ENCODE measurements around the gene B3GALNT2.

Gene B3GALNT2

DNA sequence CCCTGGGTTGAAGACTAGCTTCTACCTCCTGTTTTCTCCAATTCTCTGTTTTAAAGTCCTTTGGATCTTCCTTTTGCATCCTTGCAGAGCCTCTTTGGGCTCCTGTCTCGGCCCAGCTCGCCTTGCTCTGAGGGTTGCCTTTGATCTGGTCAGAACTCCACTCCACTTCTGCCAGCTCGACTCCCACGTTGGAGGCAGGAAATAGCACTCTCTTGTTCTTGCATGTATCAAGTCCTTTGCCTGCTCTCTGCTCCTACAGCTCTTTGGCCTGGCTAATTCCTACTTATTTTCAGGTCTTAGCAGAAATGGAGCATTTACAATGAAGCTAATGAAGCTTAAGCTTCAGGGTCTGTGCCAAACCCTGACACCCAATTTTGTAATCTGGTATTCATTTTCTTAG lies 21.1 kb upstream of the B3GALNT2 start:
- Histone ChIP-seq H3K27ac (ENCODE audit: low read length) (no peak overlapping the region), H3K4me3 (ENCODE audit: low read length) (no peak overlapping the region), H3K36me3 (ENCODE audit: control insufficient read depth, low read depth, low read length) (no peaks in the 10 kb centered on the region)

DNA sequence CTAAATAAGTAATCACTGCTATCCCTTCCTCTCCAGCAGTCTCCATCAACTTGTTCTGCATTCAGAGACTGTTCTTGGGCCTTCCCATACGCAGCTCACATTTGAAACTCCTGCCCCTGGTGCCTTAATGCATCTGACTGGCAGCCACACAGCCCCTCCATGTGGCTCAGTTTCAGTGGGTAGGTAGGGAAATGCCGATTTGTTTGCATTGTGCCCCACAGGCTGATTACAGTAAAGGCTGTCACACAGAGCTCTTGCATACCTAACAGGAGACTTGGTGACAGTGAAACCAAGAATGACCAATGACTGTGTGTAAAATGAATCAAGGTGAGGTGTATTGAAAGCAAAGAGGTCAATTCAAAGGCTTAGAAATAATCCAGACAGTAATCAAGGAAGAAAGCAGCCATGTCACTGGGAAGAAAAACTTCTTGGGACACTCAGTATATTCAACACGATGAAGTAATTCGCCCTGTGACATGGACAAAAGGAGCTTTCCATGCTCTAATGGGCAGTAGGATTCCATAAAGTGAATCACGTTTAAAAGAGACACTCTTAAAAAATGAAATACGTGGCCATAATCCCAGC lies 12.7 kb upstream of the B3GALNT2 start:
- no peaks in the 10 kb centered on the region for H3K4me1 ChIP-seq (ENCODE audit: control insufficient read depth, low read depth, low read length)
- no peak overlapping the region for H3K27ac ChIP-seq (ENCODE audit: low read length)
- H3K27me3 ChIP-seq (ENCODE audit: control insufficient read depth, insufficient read depth, low read length): no peaks in the 10 kb centered on the region
- no peaks in the 10 kb centered on the region for H3K36me3 ChIP-seq (ENCODE audit: control insufficient read depth, low read depth, low read length)
- H3K4me3 ChIP-seq (ENCODE audit: low read length): no peak overlapping the region
- H3K9ac ChIP-seq (ENCODE audit: low read length): no peak overlapping the region
- no peaks in the 10 kb centered on the region for H3K9me3 ChIP-seq (ENCODE audit: control insufficient read depth, low read depth, low read length)

More for the DNA sequence above, 21.1 kb upstream of the B3GALNT2 start:
- Histone ChIP-seq H3K9me3 (ENCODE audit: control insufficient read depth, low read depth, low read length) (no peaks in the 10 kb centered on the region), H3K9ac (ENCODE audit: low read length) (no peak overlapping the region), H3K4me1 (ENCODE audit: control insufficient read depth, low read depth, low read length) (no peaks in the 10 kb centered on the region), H3K27me3 (ENCODE audit: control insufficient read depth, insufficient read depth, low read length) (no peaks in the 10 kb centered on the region)

DNA sequence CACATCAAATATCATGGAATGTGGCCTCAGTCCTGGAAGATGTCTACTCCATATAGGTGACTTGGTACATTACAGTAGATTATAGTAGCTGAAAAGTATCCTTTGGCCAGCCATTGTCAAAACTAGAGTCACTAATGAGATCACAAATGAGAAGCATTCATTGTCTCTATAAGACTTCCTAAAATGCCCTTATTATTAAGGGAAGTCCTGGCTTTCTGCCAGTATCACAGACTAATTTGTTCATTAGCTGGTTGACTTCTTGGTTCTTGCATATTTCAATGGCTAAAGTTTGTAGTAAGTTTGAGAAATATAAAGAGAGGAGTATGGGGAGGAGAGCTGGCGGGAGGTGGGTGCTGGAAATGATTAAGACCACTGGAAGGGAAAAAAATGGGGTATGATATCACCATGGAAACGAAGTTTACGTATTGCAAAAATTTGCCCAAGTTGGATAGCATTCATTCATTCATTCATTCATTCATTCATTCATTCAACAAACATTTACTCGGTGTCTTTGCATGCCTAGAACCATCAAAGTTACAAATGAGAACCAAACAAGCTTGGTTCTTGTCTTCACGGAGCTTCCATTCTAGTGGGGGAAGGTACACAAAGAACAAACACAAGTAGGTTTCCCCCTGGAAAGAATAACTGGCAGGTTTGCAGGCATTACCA lies 11.7 kb upstream of the B3GALNT2 start:
- no peak overlapping the region for H3K9ac ChIP-seq (ENCODE audit: low read length)
- H3K9me3 ChIP-seq (ENCODE audit: control insufficient read depth, low read depth, low read length): no peaks in the 10 kb centered on the region
- no peaks in the 10 kb centered on the region for H3K36me3 ChIP-seq (ENCODE audit: control insufficient read depth, low read depth, low read length)
- no peaks in the 10 kb centered on the region for H3K4me1 ChIP-seq (ENCODE audit: control insufficient read depth, low read depth, low read length)
- no peaks in the 10 kb centered on the region for H3K27me3 ChIP-seq (ENCODE audit: control insufficient read depth, insufficient read depth, low read length)
- H3K4me3 ChIP-seq (ENCODE audit: low read length): no peak overlapping the region
- no peak overlapping the region for H3K27ac ChIP-seq (ENCODE audit: low read length)

DNA sequence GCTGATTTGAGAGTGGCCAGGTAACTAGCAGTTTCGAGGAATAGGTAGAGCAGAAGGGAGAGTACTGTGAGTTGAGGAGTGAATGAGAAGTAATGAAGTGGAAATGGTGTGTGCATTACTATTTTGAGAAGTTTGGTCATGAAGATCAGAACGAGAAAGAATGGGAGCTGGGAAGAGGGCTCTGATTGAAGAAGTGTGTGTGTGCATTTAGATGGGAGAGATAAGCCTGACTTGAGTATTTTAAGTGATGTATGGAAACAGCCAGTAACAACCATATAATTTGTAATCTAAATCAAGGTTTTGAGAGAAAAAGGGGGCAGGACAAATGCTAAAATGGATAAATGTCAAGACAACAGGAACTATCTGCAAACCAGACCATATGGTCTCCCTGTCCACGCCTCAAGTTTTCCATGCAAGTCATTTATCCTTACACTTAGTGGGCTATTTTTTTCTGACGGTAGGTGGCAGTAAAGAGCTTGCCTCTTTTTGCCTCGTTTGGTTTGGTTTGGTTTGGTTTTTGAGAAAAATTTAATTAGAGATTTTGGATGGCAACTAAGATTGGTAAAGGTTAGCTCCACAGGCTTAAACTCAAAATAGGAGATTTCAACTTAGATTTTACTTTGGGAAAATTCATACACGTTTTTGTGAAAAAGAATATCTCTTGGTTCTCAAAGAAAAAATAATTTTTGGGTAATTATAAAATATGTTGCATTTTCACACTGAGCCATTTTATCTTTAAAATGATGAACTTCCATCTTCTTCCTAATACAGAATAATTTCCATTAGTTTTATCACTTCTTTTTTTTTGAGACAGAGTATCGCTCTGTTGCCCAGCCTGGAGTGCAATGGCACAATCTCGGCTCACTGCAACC lies 9.5 kb upstream of the B3GALNT2 start:
- Histone ChIP-seq H3K9ac (ENCODE audit: low read length) (no peak overlapping the region), H3K9me3 (ENCODE audit: control insufficient read depth, low read depth, low read length) (no peaks in the 10 kb centered on the region), H3K27ac (ENCODE audit: low read length) (no peak overlapping the region), H3K4me1 (ENCODE audit: control insufficient read depth, low read depth, low read length) (no peaks in the 10 kb centered on the region), H3K36me3 (ENCODE audit: control insufficient read depth, low read depth, low read length) (no peaks in the 10 kb centered on the region), H3K27me3 (ENCODE audit: control insufficient read depth, insufficient read depth, low read length) (no peaks in the 10 kb centered on the region), H3K4me3 (ENCODE audit: low read length) (no peak overlapping the region)

DNA sequence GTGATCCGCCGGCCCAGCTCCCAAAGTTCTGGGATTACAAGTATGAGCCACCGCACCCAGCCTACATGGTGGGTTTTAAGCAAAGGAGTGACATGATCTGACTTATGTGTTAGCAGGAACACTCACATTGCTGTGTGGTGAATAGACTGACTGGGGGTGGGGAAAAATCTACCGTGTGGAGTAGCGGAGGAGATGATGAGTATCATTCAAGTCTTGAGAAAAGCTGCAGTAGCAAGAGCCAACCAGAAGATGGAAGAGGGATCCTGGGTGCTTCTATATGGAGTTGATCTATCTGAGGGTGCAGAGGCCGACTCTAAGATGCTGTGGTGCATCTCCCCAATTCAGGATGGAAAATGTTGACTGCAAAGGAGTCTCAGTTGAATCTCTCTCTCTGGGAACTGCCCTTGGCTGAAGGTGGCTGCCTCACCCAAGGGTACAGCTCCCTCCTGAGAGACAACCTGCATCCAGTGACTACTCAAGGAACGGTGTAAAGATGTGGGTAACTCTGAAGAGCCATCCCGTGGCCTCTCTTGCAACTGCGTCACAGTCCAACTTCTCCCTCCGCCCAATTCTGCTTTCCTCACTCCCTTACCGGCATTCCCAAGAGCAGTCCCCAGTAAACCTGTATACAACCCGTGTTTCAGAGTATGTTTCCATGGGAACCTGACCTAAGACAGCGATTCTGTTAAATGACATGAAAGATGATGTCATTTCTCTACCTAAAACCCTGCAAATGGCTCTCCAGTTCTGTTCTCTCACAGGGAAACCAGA lies 7.4 kb upstream of the B3GALNT2 start:
- H3K9me3 ChIP-seq (ENCODE audit: control insufficient read depth, low read depth, low read length): no peaks in the 10 kb centered on the region
- H3K4me1 ChIP-seq (ENCODE audit: control insufficient read depth, low read depth, low read length): no peaks in the 10 kb centered on the region
- no peaks in the 10 kb centered on the region for H3K36me3 ChIP-seq (ENCODE audit: control insufficient read depth, low read depth, low read length)
- no peak overlapping the region for H3K27ac ChIP-seq (ENCODE audit: low read length)
- no peak overlapping the region for H3K4me3 ChIP-seq (ENCODE audit: low read length)
- no peak overlapping the region for H3K9ac ChIP-seq (ENCODE audit: low read length)
- H3K27me3 ChIP-seq (ENCODE audit: control insufficient read depth, insufficient read depth, low read length): no peaks in the 10 kb centered on the region

DNA sequence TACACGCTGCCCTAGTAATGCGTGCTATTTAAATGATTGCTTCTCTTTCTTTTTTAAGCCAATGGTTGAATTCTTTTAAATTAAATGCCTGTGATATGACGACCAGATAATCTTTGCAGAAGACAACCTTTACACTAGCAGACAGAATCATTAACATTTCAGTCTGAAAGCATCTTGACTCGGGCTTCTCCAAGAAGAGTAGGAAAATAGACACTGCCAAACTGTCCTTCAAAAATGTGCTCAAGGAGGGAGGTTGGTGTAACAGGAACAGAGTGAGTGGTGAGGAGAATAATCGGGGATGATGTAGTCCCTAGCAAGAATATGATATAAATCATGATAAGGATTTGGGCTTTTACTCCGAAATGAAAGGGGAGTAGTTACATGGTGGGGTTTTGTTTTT lies 6.6 kb upstream of the B3GALNT2 start:
- Histone ChIP-seq H3K9ac (ENCODE audit: low read length) (no peak overlapping the region), H3K27me3 (ENCODE audit: control insufficient read depth, insufficient read depth, low read length) (no peaks in the 10 kb centered on the region), H3K4me1 (ENCODE audit: control insufficient read depth, low read depth, low read length) (no peaks in the 10 kb centered on the region), H3K27ac (ENCODE audit: low read length) (no peak overlapping the region), H3K4me3 (ENCODE audit: low read length) (no peak overlapping the region), H3K9me3 (ENCODE audit: control insufficient read depth, low read depth, low read length) (no peaks in the 10 kb centered on the region), H3K36me3 (ENCODE audit: control insufficient read depth, low read depth, low read length) (no peaks in the 10 kb centered on the region)

DNA sequence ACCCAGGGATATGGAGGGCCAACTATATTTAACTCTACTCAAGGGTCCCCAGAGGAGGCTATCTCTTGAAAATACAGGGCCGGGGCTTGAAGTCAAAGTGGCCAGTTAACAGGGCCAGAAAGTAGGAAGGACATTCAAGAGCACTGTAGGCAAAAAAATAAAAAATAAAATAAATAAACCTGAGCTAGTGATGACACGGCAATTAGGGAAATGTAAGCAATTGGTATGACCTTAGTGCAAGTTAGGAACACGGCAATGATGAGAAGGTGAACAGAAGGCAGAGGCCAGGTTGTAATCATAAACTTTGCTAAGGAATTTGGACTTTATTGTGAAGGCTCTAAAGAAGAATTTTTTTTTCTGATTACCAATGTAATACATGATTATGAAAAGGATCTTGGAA lies 3.4 kb upstream of the B3GALNT2 start:
- H3K36me3 ChIP-seq (ENCODE audit: control insufficient read depth, low read depth, low read length): no peaks in the 10 kb centered on the region
- no peak overlapping the region for H3K27ac ChIP-seq (ENCODE audit: low read length)
- H3K9ac ChIP-seq (ENCODE audit: low read length): no peak overlapping the region
- H3K27me3 ChIP-seq (ENCODE audit: control insufficient read depth, insufficient read depth, low read length): no peaks in the 10 kb centered on the region
- H3K4me3 ChIP-seq (ENCODE audit: low read length): no peak overlapping the region
- peaks cover 3% of the 10 kb centered on the region for H3K4me1 ChIP-seq (ENCODE audit: control insufficient read depth, low read depth, low read length)
- no peaks in the 10 kb centered on the region for H3K9me3 ChIP-seq (ENCODE audit: control insufficient read depth, low read depth, low read length)

DNA sequence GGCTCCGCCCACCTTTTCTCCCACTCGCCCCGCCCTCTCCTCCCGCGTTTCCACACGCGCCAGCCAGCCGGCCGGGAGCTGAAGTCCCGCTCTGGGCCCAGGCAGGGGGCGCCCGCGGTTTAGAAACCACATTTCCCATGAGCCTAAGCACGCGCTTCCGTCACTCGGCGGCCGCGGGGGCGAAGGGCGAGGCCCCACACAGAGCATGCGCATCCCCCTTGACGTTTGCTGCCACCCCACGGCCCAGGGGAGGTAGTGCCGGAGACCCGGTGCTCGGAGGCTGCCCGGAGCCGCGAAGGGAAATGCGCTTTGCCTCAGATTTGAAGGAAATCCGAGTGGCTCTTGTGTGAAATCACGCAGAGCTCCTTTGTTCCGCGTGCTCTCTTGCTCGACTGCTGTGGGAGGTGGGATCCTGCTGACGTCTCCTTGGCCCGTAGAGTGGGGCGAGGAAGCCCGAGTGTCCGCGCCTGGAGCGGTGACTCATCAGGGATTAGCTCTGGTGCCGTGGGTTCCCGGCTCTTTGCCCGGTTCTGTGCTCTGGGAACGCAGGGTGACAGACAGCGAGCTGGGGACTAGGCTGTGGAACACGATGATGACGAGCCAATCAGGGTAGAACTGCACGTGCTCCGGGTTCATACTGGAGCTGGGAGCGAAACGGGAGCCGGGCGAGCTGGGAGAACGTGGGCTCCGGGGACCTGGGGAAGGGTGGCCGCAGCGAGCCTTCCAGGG lies 406 bp upstream of the B3GALNT2 start:
- no peaks in the 10 kb centered on the region for H3K9me3 ChIP-seq (ENCODE audit: control insufficient read depth, low read depth, low read length)
- H3K4me1 ChIP-seq (ENCODE audit: control insufficient read depth, low read depth, low read length): peaks cover 8% of the 10 kb centered on the region
- peak overlapping the region; percentile 87 for H3K27ac ChIP-seq (ENCODE audit: low read length)

DNA sequence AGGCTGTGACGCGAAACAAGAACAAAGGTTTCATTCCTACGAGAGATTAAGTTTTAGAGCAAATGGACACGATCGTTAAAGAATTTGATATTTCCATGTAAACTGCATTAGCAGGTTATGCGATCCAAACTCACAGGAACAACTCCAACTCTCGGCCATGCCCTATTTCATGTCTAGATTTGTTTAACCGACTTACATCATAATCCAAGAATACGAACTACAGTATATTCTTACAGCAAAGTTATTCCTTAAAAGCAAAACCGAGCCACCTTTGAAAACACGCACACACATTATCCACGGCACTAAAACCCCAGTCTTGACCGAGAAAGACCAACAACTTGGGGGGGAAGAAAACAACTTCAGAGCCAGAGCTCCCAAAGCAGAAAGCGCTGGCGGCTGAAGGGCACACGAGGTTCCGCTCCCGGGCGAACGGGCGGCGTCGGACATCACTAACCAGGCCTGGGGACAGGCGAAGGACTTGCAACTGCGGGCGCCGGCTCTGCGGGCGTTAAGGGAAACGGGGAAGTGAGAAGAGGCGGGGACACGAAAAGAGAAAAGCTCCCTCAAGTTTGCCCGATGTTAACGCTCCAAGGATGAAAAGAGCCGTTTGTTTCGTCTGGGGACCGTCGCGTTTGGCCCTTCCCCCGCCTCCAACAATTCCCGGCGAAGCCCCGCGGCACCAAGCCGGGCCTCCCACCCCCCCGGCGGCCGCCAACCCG lies 690 bp downstream of the B3GALNT2 start:
- Histone ChIP-seq H3K27ac (ENCODE audit: low read length) (peak overlapping the region; percentile 63), H3K36me3 (ENCODE audit: control insufficient read depth, low read depth, low read length) (no peaks in the 10 kb centered on the region), H3K9me3 (ENCODE audit: control insufficient read depth, low read depth, low read length) (no peaks in the 10 kb centered on the region), H3K9ac (ENCODE audit: low read length) (peak overlapping the region; percentile 93), H3K4me1 (ENCODE audit: control insufficient read depth, low read depth, low read length) (peaks cover 8% of the 10 kb centered on the region), H3K4me3 (ENCODE audit: low read length) (peak overlapping the region; percentile 93), H3K27me3 (ENCODE audit: control insufficient read depth, insufficient read depth, low read length) (no peaks in the 10 kb centered on the region)

More for the DNA sequence above, 406 bp upstream of the B3GALNT2 start:
- Histone ChIP-seq H3K36me3 (ENCODE audit: control insufficient read depth, low read depth, low read length) (no peaks in the 10 kb centered on the region), H3K9ac (ENCODE audit: low read length) (peak overlapping the region; percentile 87), H3K27me3 (ENCODE audit: control insufficient read depth, insufficient read depth, low read length) (no peaks in the 10 kb centered on the region), H3K4me3 (ENCODE audit: low read length) (peak overlapping the region; percentile 93)

DNA sequence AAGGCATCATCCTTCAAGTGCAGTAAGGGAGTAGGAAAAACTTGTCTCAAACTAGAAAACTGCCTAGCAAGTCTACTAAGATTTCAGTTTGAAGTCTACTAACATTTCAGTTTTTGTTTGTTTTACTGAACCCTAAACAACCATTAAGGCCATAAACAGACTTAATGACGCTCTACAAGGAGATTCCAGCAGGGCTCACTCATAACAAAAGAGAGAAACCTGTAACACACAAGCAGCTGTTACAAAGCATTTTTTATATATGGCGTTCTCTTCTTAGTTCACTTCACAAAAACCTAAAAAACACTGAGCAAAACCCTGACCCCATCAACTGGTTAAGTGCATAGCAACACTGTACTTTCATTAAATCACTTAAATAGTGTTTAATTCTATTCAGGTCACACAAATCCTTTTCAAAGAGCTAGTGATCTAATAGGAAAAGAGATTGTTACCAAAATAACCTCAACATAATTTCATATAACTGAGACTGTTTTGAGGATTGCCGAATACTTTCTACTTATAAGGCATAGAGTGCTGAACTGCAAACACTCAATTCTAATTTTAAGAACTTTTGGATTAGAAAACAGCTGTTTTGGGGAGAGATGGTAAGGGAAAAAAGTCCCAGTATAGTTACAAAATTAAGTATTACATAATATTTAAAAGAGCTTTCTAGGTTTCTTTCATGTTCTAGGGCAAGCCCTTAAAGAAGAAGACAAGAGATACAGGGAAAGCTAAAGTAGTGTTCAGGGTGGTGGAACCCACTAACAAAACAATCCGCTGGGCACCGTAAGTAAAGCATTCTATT lies 1.4 kb downstream of the B3GALNT2 start:
- peak overlapping the region; percentile 93 for H3K9ac ChIP-seq (ENCODE audit: low read length)
- H3K4me1 ChIP-seq (ENCODE audit: control insufficient read depth, low read depth, low read length): peaks cover 8% of the 10 kb centered on the region
- H3K9me3 ChIP-seq (ENCODE audit: control insufficient read depth, low read depth, low read length): no peaks in the 10 kb centered on the region
- H3K27ac ChIP-seq (ENCODE audit: low read length): no peak overlapping the region
- H3K36me3 ChIP-seq (ENCODE audit: control insufficient read depth, low read depth, low read length): no peaks in the 10 kb centered on the region
- H3K27me3 ChIP-seq (ENCODE audit: control insufficient read depth, insufficient read depth, low read length): no peaks in the 10 kb centered on the region
- peak overlapping the region; percentile 93 for H3K4me3 ChIP-seq (ENCODE audit: low read length)
